Activated CD4-positive, alpha-beta T cell treated with anti-CD3 and anti-CD28 coated beads for 4 hours (primary cell): Measurements from ENCODE around the gene ERH.

Experiments
- DNase-seq, 2 donors: peaks; one replicate each; pipeline ENCODE4 v3.0.0-alpha.2; 2020

ERH gene

GRCh38 chr14:69355154-69355597 lies 42.9 kb downstream of the ERH start:
- DNase-seq: no peak

- peak; percentile 56 to 65 for DNase-seq
These were observed 43.5 kb downstream of the ERH start for GRCh38 chr14:69354383-69355153.

GRCh38 chr14:69353168-69353567 lies 44.9 kb downstream of the ERH start:
- DNase-seq: no peak

- DNase-seq: no peak
These were observed 46.2 kb downstream of the ERH start for GRCh38 chr14:69351911-69352310.

GRCh38 chr14:69351385-69351784 lies 46.7 kb downstream of the ERH start:
- no peak for DNase-seq

GRCh38 chr14:69350892-69351291 lies 47.2 kb downstream of the ERH start:
- DNase-seq: no peak

GRCh38 chr14:69349091-69349777 lies 48.9 kb downstream of the ERH start:
- DNase-seq: no peak

GRCh38 chr14:69346710-69347109 lies 51.4 kb downstream of the ERH start:
- DNase-seq: no peak

GRCh38 chr14:69345402-69345801 lies 52.7 kb downstream of the ERH start:
- DNase-seq: no peak

- no peak for DNase-seq
These were observed 53.9 kb downstream of the ERH start for GRCh38 chr14:69344171-69344570.

- DNase-seq: no peak
These were observed 55.1 kb downstream of the ERH start for GRCh38 chr14:69342928-69343525.

GRCh38 chr14:69339426-69339825 lies 58.7 kb downstream of the ERH start:
- DNase-seq: no peak

GRCh38 chr14:69337984-69338383 lies 60.1 kb downstream of the ERH start:
- DNase-seq: no peak

- no peak for DNase-seq
These were observed 62.7 kb downstream of the ERH start for GRCh38 chr14:69335371-69335771.

- no peak for DNase-seq
These were observed 63.5 kb downstream of the ERH start for GRCh38 chr14:69334576-69334975.

GRCh38 chr14:69333791-69334337 lies 64.2 kb downstream of the ERH start:
- DNase-seq: no peak

GRCh38 chr14:69332782-69333395 lies 65.2 kb downstream of the ERH start:
- no peak for DNase-seq

GRCh38 chr14:69331206-69331605 lies 66.9 kb downstream of the ERH start:
- DNase-seq: no peak
